HG03139 (cell line): ENCODE results near the gene PTAFR.

Source experiments
- ATAC-seq: cut with Tn5 transposase; IDR thresholded peaks from one replicate; pipeline ENCODE4 v1.9.1; 2021; ENCODE audit not compliant: unreplicated experiment

Gene PTAFR

GRCh38 chr1:28122183-28122582, 54.3 kb downstream of the PTAFR start:
- ATAC-seq = no peak

GRCh38 chr1:28119556-28119955, 56.9 kb downstream of the PTAFR start:
- ATAC-seq = no peak

- no peak for ATAC-seq
Measured at GRCh38 chr1:28118640-28119307, 57.7 kb downstream of the PTAFR start.

GRCh38 chr1:28115267-28115666, 61.2 kb downstream of the PTAFR start:
- ATAC-seq = no peak

- no peak for ATAC-seq
Measured at GRCh38 chr1:28114844-28115243, 61.6 kb downstream of the PTAFR start.

GRCh38 chr1:28113242-28113572, 63.3 kb downstream of the PTAFR start:
- ATAC-seq = no peak

- ATAC-seq = no peak
Measured at GRCh38 chr1:28112388-28113241, 63.9 kb downstream of the PTAFR start.

- ATAC-seq = no peak
Measured at GRCh38 chr1:28111157-28111556, 65.3 kb downstream of the PTAFR start.

GRCh38 chr1:28110555-28110954, 65.9 kb downstream of the PTAFR start:
- ATAC-seq = no peak

GRCh38 chr1:28109639-28110038, 66.9 kb downstream of the PTAFR start:
- ATAC-seq = no peak

GRCh38 chr1:28108001-28108400, 68.5 kb downstream of the PTAFR start:
- no peak for ATAC-seq

- ATAC-seq = no peak
Measured at GRCh38 chr1:28104866-28105467, 71.5 kb downstream of the PTAFR start.

GRCh38 chr1:28102189-28102588, 74.3 kb downstream of the PTAFR start:
- no peak for ATAC-seq

GRCh38 chr1:28099050-28099769, 77.3 kb downstream of the PTAFR start:
- no peak for ATAC-seq
